Common myeloid progenitor, CD34-positive (primary cell): ENCODE measurements around the gene IER3.
"Not testable (repeated sequence)": the region's sequence is repeated elsewhere in the genome, so short reads cannot be mapped to it uniquely, and the experiment has no call there.

Source experiments
- CTCF ChIA-PET: fragments of 350-600 bp; sonication (Branson Sonifier 250); formaldehyde crosslinking; loops from one replicate; lab custom pipeline; 2021; ENCODE audit warnings: antibody characterized with exemption; lab: Charles Lee
- POLR2A ChIA-PET: fragments of 350-600 bp; sonication (Branson Sonifier 250); formaldehyde crosslinking; loops from one replicate; lab custom pipeline; 2021; ENCODE audit warnings: antibody characterized with exemption; lab: Charles Lee
- DNase-seq, 3 donors: peaks; one replicate each; pipeline versions ENCODE4 v3.0.0 to v3.0.0-alpha.2; 2013
- H3K27ac ChIP-seq, 2 experiments: 1 replicate in 1 of 2; 2 replicates in 1 of 2; pipeline ENCODE4 v1.7.0; 2013; ENCODE audit warnings: inconsistent platforms in 2 of 2, low read length in 2 of 2, mild to moderate bottlenecking in 2 of 2, low read depth in 1 of 2, moderate library complexity in 1 of 2; ENCODE audit not compliant: severe bottlenecking in 2 of 2, insufficient read depth in 1 of 2, poor library complexity in 1 of 2
- H3K27me3 ChIP-seq, 5 experiments: replicated peaks in 2 of 5; 1 replicate in 3 of 5; 2 replicates in 2 of 5; pipeline versions ENCODE4 v1.6.1 to v1.7.0; 2013; ENCODE audit warnings: low read length in 4 of 5, mild to moderate bottlenecking in 2 of 5, moderate library complexity in 2 of 5, inconsistent platforms in 1 of 5; ENCODE audit not compliant: insufficient read depth in 5 of 5, control insufficient read depth in 4 of 5
- H3K36me3 ChIP-seq, 4 experiments: 1 replicate in 2 of 4; 2 replicates in 2 of 4; pipeline versions ENCODE4 v1.6.1 to v1.7.0; 2013; ENCODE audit warnings: low read length in 3 of 4, control low read depth in 1 of 4, mild to moderate bottlenecking in 1 of 4; ENCODE audit not compliant: control insufficient read depth in 4 of 4, insufficient read depth in 4 of 4
- H3K4me1 ChIP-seq, 4 experiments: 1 replicate in 3 of 4; 2 replicates in 1 of 4; pipeline versions ENCODE4 v1.6.1 to v1.7.1; 2013; ENCODE audit warnings: low read length in 3 of 4, mild to moderate bottlenecking in 3 of 4, control low read depth in 1 of 4, inconsistent platforms in 1 of 4, moderate library complexity in 1 of 4; ENCODE audit not compliant: control insufficient read depth in 4 of 4, insufficient read depth in 4 of 4; ENCODE audit errors: control extremely low read depth in 1 of 4
- H3K4me3 ChIP-seq, 7 experiments: 1 replicate in 4 of 7; 2 replicates in 3 of 7; pipeline versions ENCODE4 v1.5.1 to v1.7.0; 2013; ENCODE audit warnings: mild to moderate bottlenecking in 7 of 7, low read length in 6 of 7, moderate library complexity in 6 of 7, inconsistent platforms in 2 of 7, low read depth in 2 of 7, control low read depth in 1 of 7; ENCODE audit not compliant: insufficient read depth in 4 of 7, control insufficient read depth in 1 of 7; ENCODE audit errors: extremely low read depth in 1 of 7
- H3K9me3 ChIP-seq, 5 experiments: 1 replicate in 4 of 5; 2 replicates in 1 of 5; pipeline versions ENCODE4 v1.6.1 to v1.7.1; 2013; ENCODE audit warnings: low read length in 4 of 5, mild to moderate bottlenecking in 2 of 5, inconsistent platforms in 1 of 5, low read depth in 1 of 5, moderate library complexity in 1 of 5; ENCODE audit not compliant: control insufficient read depth in 4 of 5, insufficient read depth in 2 of 5; ENCODE audit errors: control extremely low read depth in 1 of 5
- WGBS: methylation state at CpG from one replicate; pipeline ENCODE4 v1.1.5; 2013; ENCODE audit not compliant: insufficient coverage; 5-methylcytosine and 5-hydroxymethylcytosine counted together

Gene IER3

GRCh38 chr6:30757261-30757904, 13.0 kb upstream of the IER3 start:
- no peaks in the 10 kb centered on the region for H3K36me3 ChIP-seq
- H3K9me3 ChIP-seq: no peaks in the 10 kb centered on the region
- ChIA-PET CTCF (interaction anchor here (1.3 to 1.6 kb wide), 2 partner anchors 10 to 64 kb away, joined by 3 read pairs; no protein-coding TSS in a partner anchor), POLR2A (interaction anchor here (0.6 kb wide), 1 partner anchor 87 kb away, joined by 3 read pairs; no protein-coding TSS in a partner anchor)
- H3K4me3 ChIP-seq: no peak overlapping the region
- H3K4me1 ChIP-seq: peaks cover 0 to 17% (median 4%) of the 10 kb centered on the region in 4 experiments
- WGBS: 100% methylated on average over 1 of the region's 1 CpG
- no peak overlapping the region for H3K27ac ChIP-seq
- H3K27me3 ChIP-seq: peaks cover 0 to 22% (median 4%) of the 10 kb centered on the region in 5 experiments
- no peak for DNase-seq

- H3K27me3 ChIP-seq: peaks cover 0 to 21% (median 4%) of the 10 kb centered on the region in 5 experiments
- H3K36me3 ChIP-seq, H3K4me3 ChIP-seq, DNase-seq, POLR2A ChIA-PET, H3K27ac ChIP-seq, H3K9me3 ChIP-seq: not testable (repeated sequence)
- H3K4me1 ChIP-seq: peaks cover 0 to 26% (median 11%) of the 10 kb centered on the region in 4 experiments
- WGBS: 94% methylated on average over 4 of the region's 7 CpGs
- CTCF ChIA-PET: interaction anchor here (1.6 kb wide), 1 partner anchor 65 kb away, joined by 3 read pairs; no protein-coding TSS in a partner anchor
Measured at GRCh38 chr6:30756405-30757003, 12.2 kb upstream of the IER3 start.

DNA sequence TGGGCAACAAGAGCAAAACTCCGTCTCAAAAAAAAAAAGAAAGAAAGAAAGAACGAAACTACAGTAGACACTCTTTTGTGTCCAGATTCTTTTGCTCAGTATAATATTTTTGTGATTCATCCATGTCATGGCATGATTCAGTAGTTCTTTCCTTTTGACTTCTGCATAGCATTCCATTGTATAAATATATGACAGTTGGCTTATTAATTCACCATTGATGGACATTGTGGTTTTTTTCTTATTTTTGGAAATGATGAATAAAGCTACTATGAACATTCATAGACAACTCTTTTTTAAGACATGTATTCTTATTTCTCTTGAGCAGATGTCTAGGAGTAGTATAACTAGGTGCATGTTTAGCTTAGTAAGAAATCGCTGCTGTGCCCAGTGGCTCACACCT, 10.3 kb upstream of the IER3 start:
- no peak for DNase-seq

DNA sequence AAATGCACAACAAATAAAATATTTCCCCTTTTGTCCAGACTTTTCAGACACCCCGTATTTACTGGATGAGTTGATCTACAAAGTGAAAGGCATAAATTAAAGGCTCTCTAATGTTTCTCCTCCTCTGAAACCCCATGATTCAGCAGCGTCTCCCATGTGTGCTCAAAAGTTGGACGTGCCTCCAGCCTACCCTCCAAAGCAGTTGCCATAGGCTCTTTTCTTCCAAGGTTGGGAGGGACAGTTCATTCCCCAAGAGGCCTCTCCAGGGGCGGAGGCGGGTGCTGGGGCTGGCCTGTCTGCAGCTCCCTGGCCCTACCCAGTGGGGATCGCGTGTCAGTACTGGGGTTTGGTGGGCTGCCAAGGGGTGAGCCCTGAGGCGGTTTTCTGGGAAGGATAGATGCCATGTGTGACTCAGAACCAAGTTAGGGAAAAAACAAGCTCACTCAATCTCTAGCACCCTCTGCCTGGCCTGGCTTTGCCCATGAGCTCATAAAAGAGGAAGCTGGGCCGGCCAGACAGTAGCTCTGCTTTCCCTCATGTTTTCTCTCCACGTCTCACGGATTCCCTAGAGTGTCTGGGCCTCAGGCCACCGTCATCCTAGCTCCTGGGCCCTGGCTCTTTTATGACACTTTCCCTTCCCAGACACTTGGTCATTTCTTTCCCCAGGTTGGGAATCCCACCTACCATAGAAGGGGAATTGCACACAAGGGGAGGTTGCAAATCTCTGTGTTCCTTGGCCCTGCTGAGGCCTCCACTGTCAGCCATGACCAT, 8.0 kb upstream of the IER3 start:
- Histone ChIP-seq H3K4me1 (peaks cover 8 to 20% (median 13%) of the 10 kb centered on the region in 4 experiments), H3K9me3 (no peaks in the 10 kb centered on the region), H3K36me3 (no peaks in the 10 kb centered on the region), H3K27ac (no peak overlapping the region), H3K4me3 (no peak overlapping the region), H3K27me3 (peaks cover 0 to 11% (median 0%) of the 10 kb centered on the region in 5 experiments)
- ChIA-PET POLR2A (interaction anchor here (0.8 to 0.9 kb wide), 2 partner anchors 8 to 9 kb away, joined by 3 to 4 read pairs; partner anchors contain the start of gene IER3), CTCF (interaction anchor here (0.8 to 1.5 kb wide), 8 partner anchors 9 to 211 kb away, joined by 3 to 6 read pairs (median 4); no protein-coding TSS in a partner anchor)
- WGBS: 36% methylated on average over 10 of the region's 12 CpGs
- DNase-seq: peak; percentile 77 to 88 (median 87)

More for the DNA sequence above, 10.3 kb upstream of the IER3 start:
- no peaks in the 10 kb centered on the region for H3K9me3 ChIP-seq
- 90% methylated on average over 2 of the region's 3 CpGs for WGBS
- no peak overlapping the region for H3K27ac ChIP-seq
- peaks cover 8 to 30% (median 13%) of the 10 kb centered on the region in 4 experiments for H3K4me1 ChIP-seq
- no peaks in the 10 kb centered on the region for H3K36me3 ChIP-seq
- ChIA-PET CTCF (interaction anchor here (1.2 to 1.3 kb wide), 2 partner anchors 15 to 34 kb away, joined by 5 to 6 read pairs; no protein-coding TSS in a partner anchor), POLR2A (no interaction called here)
- no peak overlapping the region for H3K4me3 ChIP-seq
- peaks cover 0 to 12% (median 0%) of the 10 kb centered on the region in 5 experiments for H3K27me3 ChIP-seq

GRCh38 chr6:30750379-30750668, 6.0 kb upstream of the IER3 start:
- peaks cover 8 to 20% (median 13%) of the 10 kb centered on the region in 4 experiments for H3K4me1 ChIP-seq
- H3K9me3 ChIP-seq: no peaks in the 10 kb centered on the region
- ChIA-PET CTCF (interaction anchor here (1.3 to 1.5 kb wide), 2 partner anchors 31 to 319 kb away, joined by 3 read pairs; no protein-coding TSS in a partner anchor), POLR2A (no interaction called here)
- no peak for DNase-seq
- peaks cover 0 to 7% (median 0%) of the 10 kb centered on the region in 5 experiments for H3K27me3 ChIP-seq
- H3K27ac ChIP-seq: no peak overlapping the region
- no peaks in the 10 kb centered on the region for H3K36me3 ChIP-seq
- H3K4me3 ChIP-seq: no peak overlapping the region

GRCh38 chr6:30749554-30750378, 5.4 kb upstream of the IER3 start:
- H3K9me3 ChIP-seq: no peaks in the 10 kb centered on the region
- POLR2A ChIA-PET: no interaction called here
- no peak for DNase-seq
- H3K27ac ChIP-seq: no peak overlapping the region
- 99% methylated on average over 10 of the region's 12 CpGs for WGBS
- peaks cover 8 to 20% (median 13%) of the 10 kb centered on the region in 4 experiments for H3K4me1 ChIP-seq
- no peak overlapping the region for H3K4me3 ChIP-seq
- no peaks in the 10 kb centered on the region for H3K36me3 ChIP-seq
- H3K27me3 ChIP-seq: peaks cover 0 to 8% (median 0%) of the 10 kb centered on the region in 5 experiments
- CTCF ChIA-PET: interaction anchor here (1.0 to 1.5 kb wide), 3 partner anchors 9 to 320 kb away, joined by 3 read pairs; no protein-coding TSS in a partner anchor
